Gastroesophageal sphincter (tissue), 4 donors: ENCODE measurements around the gene INKA1. TPM values are rescaled to one million over a fixed set of nuclear protein-coding genes. Genes with fewer than 3 reads are reported as not detected.

Experiments used
- ATAC-seq: fragments of 150-250 bp; one replicate; pipeline ENCODE4 v1.9.1; 2016; ENCODE audit warnings: mild to moderate bottlenecking, moderate library complexity
- H3K27ac ChIP-seq, 4 donors: fragments of 200-600 bp; sonication (generic) in 3 of 4; 1 replicate in 3 of 4; 2 replicates in 1 of 4; pipeline ENCODE4 v1.5.1; 2016 to 2019
- H3K27me3 ChIP-seq: fragments of 200-600 bp; sonication (generic); one replicate; pipeline ENCODE4 v1.5.1; 2019
- H3K36me3 ChIP-seq, 2 donors: fragments of 200-600 bp; sonication (generic); one replicate each; pipeline ENCODE4 v1.5.1; 2019; ENCODE audit warnings: control low read depth in 1 of 2
- H3K4me1 ChIP-seq, 3 donors: fragments of 200-600 bp; sonication (generic); 1 replicate in 2 of 3; 2 replicates in 1 of 3; pipeline ENCODE4 v1.5.1; 2016 to 2019; ENCODE audit warnings: control low read depth in 2 of 3
- H3K4me3 ChIP-seq, 2 donors: fragments of 200-600 bp; sonication (generic); one replicate each; pipeline ENCODE4 v1.5.1; 2019; ENCODE audit warnings: mild to moderate bottlenecking in 1 of 2, moderate library complexity in 1 of 2
- H3K9me3 ChIP-seq, 3 donors: fragments of 200-600 bp; sonication (generic); one replicate each; pipeline ENCODE4 v1.5.1; 2017 to 2019; ENCODE audit warnings: control low read depth in 2 of 3
- CTCF ChIP-seq, 4 experiments: fragments of 200-600 bp in 2 of 4; fragments of 450-650 bp in 2 of 4; sonication (generic) in 1 of 4; IDR thresholded peaks; one replicate each; pipeline ENCODE4 v1.5.1; 2017 to 2019; ENCODE audit warnings: antibody characterized with exemption in 4 of 4, mild to moderate bottlenecking in 2 of 4, moderate library complexity in 2 of 4
- EP300 ChIP-seq: sonication (generic); formaldehyde crosslinking; IDR thresholded peaks from one replicate; pipeline ENCODE4 v1.6.1; 2017; ENCODE audit warnings: antibody characterized with exemption, mild to moderate bottlenecking
- POLR2A ChIP-seq, 2 donors: fragments of 450-650 bp; IDR thresholded peaks; one replicate each; pipeline ENCODE4 v1.6.1; 2017; ENCODE audit warnings: antibody characterized with exemption in 2 of 2, mild to moderate bottlenecking in 2 of 2, moderate library complexity in 1 of 2
- POLR2AphosphoS5 ChIP-seq: sonication (generic); formaldehyde crosslinking; IDR thresholded peaks from one replicate; pipeline ENCODE4 v1.6.1; 2017; ENCODE audit warnings: antibody characterized with exemption
- WGBS, 2 donors: methylation state at CpG; one replicate each; pipeline ENCODE4 v1.1.5; 2018; ENCODE audit warnings: low coverage in 1 of 2; 5-methylcytosine and 5-hydroxymethylcytosine counted together
- total RNA-seq, 4 donors: library from RNA; depleted of rRNA; stranded (reverse); fragments of >200 nt; gene quantifications; one replicate each; pipeline ENCODE4 v1.1.0, GENCODE V29; 2016

The INKA1 gene
- total RNA-seq, 4 donors from 2014 or later, result 1.3 to 3.4 (median 3.1) TPM

GRCh38 chr3:49761661-49762060, 41.4 kb upstream of the INKA1 start:
- no peak overlapping the region for H3K4me3 ChIP-seq
- H3K27ac ChIP-seq, result no peak overlapping the region
- H3K4me1 ChIP-seq, result peaks cover 0 to 10% (median 0%) of the 10 kb centered on the region in 3 donors
- WGBS, 2 donors, result 71% methylated on average over 3 of the region's 3 CpGs; no CpG with 5 or more reads in 1 of the 2 donors
- no peak for ATAC-seq
- peaks cover 0 to 15% of the 10 kb centered on the region in 2 donors for H3K36me3 ChIP-seq
- no peaks in the 10 kb centered on the region for H3K27me3 ChIP-seq
- TF ChIP-seq POLR2A (IDR thresholded peaks at IDR 0.05) (no peak), EP300 (no peak), POLR2AphosphoS5 (no peak), CTCF (IDR thresholded peaks at IDR 0.05) (no peak)
- H3K9me3 ChIP-seq, result no peaks in the 10 kb centered on the region

- Histone ChIP-seq H3K27me3 (no peaks in the 10 kb centered on the region), H3K4me3 (no peak overlapping the region), H3K4me1 (no peaks in the 10 kb centered on the region), H3K9me3 (no peaks in the 10 kb centered on the region), H3K27ac (no peak overlapping the region), H3K36me3 (peaks cover 0 to 15% of the 10 kb centered on the region in 2 donors)
- no peak for ATAC-seq
- WGBS, 2 donors, result 96% methylated on average over 4 of the region's 4 CpGs
- TF ChIP-seq CTCF (IDR thresholded peaks at IDR 0.05) (no peak), EP300 (no peak), POLR2AphosphoS5 (no peak)
Observed at GRCh38 chr3:49763981-49764380, 39.1 kb upstream of the INKA1 start.

- no peak for ATAC-seq
- TF ChIP-seq CTCF (IDR thresholded peaks at IDR 0.05), result no peak
- TF ChIP-seq POLR2A (IDR thresholded peaks at IDR 0.05), result no peak
- TF ChIP-seq POLR2AphosphoS5, result no peak
- TF ChIP-seq EP300, result no peak
- no peak overlapping the region for H3K4me3 ChIP-seq
- no peaks in the 10 kb centered on the region for H3K9me3 ChIP-seq
- peaks cover 0 to 18% of the 10 kb centered on the region in 2 donors for H3K36me3 ChIP-seq
- no peak overlapping the region for H3K27ac ChIP-seq
- H3K27me3 ChIP-seq, result no peaks in the 10 kb centered on the region
- H3K4me1 ChIP-seq, result peaks cover 0 to 30% (median 4%) of the 10 kb centered on the region in 3 donors
- WGBS, 2 donors, result 75 to 87% methylated on average over 3 of the region's 3 CpGs
Observed at GRCh38 chr3:49769286-49769915, 33.7 kb upstream of the INKA1 start.

- Histone ChIP-seq H3K4me3 (no peak overlapping the region), H3K36me3 (peaks cover 0 to 18% of the 10 kb centered on the region in 2 donors), H3K27me3 (no peaks in the 10 kb centered on the region), H3K27ac (no peak overlapping the region), H3K4me1 (peaks cover 0 to 35% (median 5%) of the 10 kb centered on the region in 3 donors), H3K9me3 (no peaks in the 10 kb centered on the region)
- TF ChIP-seq POLR2AphosphoS5 (no peak), POLR2A (IDR thresholded peaks at IDR 0.05) (no peak), CTCF (IDR thresholded peaks at IDR 0.05) (no peak), EP300 (no peak)
- no peak for ATAC-seq
Observed at GRCh38 chr3:49769926-49770325, 33.1 kb upstream of the INKA1 start.

- Histone ChIP-seq H3K27ac (no peak overlapping the region), H3K4me1 (peaks cover 0 to 49% (median 7%) of the 10 kb centered on the region in 3 donors), H3K4me3 (no peak overlapping the region), H3K27me3 (no peaks in the 10 kb centered on the region), H3K9me3 (no peaks in the 10 kb centered on the region), H3K36me3 (peaks cover 0 to 11% of the 10 kb centered on the region in 2 donors)
- WGBS, 2 donors, result 67 to 80% methylated on average over 1 of the region's 1 CpG
- no peak for TF ChIP-seq CTCF (IDR thresholded peaks at IDR 0.05)
- TF ChIP-seq EP300, result no peak
- TF ChIP-seq POLR2AphosphoS5, result no peak
- TF ChIP-seq POLR2A (IDR thresholded peaks at IDR 0.05), result no peak
- no peak for ATAC-seq
Observed at GRCh38 chr3:49771340-49771938, 31.6 kb upstream of the INKA1 start.
